ENCODE measurements around the gene PLXDC2.

The PLXDC2 gene

DNA sequence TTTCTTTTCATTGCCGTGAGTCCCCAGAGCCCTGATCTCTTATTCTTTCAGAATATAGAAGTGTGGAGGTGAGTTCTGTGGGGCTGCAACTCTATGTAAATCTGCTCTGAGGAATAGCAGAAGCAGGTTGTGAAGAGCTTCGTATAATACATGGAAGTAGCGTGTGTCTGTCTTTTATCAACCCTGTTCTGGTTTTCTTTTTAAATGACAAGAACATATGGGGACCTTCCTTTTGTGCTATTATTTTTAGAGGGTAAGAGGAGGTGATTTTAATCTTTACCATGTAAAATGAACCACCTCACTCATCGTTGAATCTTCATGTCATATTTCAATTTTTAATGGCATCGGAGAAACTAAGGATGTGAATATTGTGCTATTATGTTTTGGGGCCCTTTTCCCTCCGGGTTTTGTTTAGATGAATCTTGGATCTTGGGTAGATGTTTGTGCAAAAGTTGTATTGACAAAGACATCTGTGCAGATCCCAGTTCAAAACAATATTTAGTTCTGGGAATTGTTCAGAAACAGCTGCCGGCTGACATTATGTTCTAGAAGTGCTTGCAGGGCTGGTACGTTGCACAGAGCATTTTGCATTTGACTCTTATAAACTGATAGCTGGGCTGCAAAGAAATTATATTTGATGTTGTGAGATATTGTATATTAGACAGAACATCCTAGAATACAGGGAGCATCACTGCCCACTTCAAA is 46.7 kb downstream of the PLXDC2 start:
- no peak for DNase-seq

GRCh38 chr10:19865676-19866075 is 49.4 kb downstream of the PLXDC2 start:
- DNase-seq = no peak

- DNase-seq = no peak
Observed at GRCh38 chr10:19869370-19869769, 53.1 kb downstream of the PLXDC2 start.

GRCh38 chr10:19872504-19873271 is 56.5 kb downstream of the PLXDC2 start:
- no peak for DNase-seq

- DNase-seq = no peak
Observed at GRCh38 chr10:19874190-19874589, 58.0 kb downstream of the PLXDC2 start.

DNA sequence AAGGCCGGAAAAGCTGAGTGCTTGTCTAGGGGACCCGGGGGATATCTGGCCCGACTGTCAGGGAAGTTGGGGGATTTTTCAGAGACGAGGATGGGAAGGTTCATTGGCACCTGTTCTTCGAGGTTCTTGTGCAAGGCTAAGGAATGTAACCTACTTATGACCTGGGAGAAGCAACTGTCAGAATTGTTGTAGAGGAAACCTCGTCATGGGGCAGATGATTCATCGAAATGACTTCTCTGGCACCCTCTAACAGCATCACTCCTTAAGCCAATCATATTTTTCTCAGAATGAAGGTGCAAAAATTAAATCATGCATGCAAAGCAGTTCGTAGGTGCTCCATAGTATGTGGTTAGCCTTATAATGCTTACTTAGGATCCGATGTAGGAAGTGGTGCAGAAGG is 58.6 kb downstream of the PLXDC2 start:
- DNase-seq = no peak

GRCh38 chr10:19876570-19876969 is 60.3 kb downstream of the PLXDC2 start:
- no peak for DNase-seq

DNA sequence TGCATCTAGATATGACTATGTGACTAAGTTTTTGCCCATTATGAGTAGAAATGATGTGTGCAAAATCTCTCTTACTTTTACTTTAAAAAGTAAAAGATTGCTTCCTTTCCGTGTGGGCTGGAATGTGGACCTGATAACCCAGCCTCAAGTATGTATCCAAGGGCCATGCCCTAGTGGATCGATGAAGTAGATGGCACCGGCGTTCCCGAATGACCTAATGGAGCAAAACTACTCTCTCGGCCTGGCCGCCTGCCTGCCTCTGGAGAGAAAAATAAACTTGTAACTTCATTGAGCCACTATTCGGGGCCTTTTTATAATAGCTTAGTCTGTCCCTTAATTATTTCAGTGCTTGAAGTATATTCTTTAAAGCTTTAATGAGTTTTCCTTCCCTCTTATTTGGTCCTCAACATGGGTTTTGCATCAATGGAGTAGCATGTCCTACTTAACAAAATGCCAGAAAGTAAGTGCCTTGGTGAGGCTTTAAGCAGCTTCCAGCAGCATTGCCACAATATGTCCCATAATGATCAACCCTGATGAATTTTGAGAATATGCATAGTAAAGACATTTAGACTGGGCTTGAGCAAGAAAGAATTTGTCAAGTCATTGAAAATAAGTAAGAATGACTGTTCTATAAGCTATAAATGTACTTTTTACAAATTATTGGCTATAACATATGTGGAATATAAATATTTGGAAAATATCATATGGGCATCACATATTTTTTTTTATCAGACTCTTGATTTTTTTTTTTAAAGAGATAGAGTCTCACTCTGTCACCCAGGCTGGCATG is 61.4 kb downstream of the PLXDC2 start:
- no peak for DNase-seq

DNA sequence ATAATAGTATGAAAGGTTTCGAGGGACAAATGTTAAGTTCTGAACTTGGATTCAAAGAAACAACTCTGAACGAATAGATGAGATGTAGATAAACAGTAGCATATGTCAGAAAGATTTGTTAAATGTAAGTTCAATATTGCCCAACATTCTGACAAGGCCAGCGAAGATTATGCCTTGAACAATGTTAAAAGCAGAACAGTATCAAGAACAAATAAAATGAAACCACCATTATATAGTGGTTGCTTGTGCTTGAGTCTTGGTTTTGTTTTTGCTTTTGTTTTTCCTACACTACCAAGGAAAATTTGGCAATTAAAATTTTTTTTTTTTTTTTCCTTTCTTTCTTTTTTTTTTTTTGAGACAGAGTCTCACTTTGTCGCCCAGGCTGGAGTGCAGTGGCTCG is 66.4 kb downstream of the PLXDC2 start:
- no peak for DNase-seq

- DNase-seq = no peak
Observed at GRCh38 chr10:19888061-19888660, 71.9 kb downstream of the PLXDC2 start.

DNA sequence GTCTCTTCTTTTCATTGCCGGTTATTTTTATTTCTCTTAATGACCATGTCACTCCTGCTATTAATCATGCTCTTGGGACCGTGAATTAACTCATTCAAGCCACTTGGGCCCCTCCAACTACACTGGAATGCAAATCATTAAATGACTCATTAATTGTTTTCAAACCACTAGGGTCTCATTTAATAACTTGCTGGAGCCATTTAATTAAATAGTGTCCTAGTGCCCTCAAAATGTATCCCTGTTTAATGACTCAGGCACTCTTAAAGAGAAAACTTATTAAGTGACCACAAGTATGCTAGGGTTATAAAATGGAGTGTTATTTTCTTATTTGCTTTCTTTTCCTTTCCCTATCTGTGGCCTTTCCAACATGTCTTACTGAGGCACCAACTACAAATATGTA is 73.0 kb downstream of the PLXDC2 start:
- DNase-seq = no peak

- no peak for DNase-seq
Observed at GRCh38 chr10:19891429-19891828, 75.2 kb downstream of the PLXDC2 start.

DNA sequence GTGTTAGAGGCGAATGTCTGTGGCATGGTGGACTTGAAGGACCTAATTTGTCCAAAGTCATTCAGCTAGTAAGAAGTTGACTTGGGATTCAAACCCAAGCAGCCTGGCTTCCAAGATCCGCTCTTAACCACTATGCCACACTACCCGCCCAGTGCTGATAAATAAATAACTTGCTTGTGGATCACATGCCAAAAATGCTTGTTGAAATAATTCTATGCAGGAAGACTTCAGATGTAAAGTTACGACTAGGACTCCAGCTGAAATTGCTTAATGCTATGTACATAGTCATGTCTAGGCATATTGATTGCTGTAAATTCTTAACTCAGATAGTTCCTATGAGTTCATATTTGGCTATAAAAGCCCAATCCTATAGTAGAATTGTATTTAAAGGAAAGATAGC is 76.0 kb downstream of the PLXDC2 start:
- DNase-seq = no peak

- DNase-seq = no peak
Observed at GRCh38 chr10:19892677-19893076, 76.4 kb downstream of the PLXDC2 start.

DNA sequence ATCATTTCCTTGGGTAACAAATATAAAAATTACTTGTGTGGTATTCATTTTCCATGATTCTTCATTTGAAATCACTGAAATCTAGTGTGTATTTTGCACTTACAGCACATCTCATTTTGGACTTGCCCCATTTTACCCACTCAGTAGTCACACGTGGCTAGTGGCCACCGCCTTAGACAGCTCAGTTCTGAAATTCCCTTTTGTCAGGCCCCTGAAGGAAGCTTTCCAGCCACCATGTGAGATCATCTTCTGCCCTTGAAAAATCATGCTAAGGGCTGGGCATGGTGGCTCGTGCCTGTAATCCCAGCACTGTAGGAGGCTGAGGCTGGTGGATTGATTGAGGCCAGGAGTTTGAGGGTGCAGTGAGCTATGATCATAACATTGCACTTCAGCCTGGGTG is 79.3 kb downstream of the PLXDC2 start:
- no peak for DNase-seq

DNA sequence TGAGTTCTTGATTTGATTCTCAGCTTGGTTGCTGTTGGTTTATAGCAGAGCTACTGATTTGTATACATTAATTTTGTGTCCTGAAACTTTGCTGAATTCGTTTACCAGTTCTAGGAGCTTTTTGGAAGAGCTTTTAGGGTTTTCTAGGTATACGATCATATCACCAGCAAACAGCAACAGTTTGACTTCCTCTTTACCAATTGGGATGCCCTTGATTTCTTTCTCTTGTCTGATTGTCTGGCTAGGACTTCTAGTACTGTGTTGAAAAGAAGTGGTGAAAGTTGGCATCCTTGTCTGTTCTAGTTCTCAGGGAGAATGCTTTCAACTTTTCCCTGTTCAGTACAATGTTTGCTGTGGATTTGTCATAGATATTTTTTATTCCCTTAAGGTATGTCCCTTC is 86.2 kb downstream of the PLXDC2 start:
- no peak for DNase-seq

GRCh38 chr10:19904202-19904661 is 88.0 kb downstream of the PLXDC2 start:
- DNase-seq = no peak

DNA sequence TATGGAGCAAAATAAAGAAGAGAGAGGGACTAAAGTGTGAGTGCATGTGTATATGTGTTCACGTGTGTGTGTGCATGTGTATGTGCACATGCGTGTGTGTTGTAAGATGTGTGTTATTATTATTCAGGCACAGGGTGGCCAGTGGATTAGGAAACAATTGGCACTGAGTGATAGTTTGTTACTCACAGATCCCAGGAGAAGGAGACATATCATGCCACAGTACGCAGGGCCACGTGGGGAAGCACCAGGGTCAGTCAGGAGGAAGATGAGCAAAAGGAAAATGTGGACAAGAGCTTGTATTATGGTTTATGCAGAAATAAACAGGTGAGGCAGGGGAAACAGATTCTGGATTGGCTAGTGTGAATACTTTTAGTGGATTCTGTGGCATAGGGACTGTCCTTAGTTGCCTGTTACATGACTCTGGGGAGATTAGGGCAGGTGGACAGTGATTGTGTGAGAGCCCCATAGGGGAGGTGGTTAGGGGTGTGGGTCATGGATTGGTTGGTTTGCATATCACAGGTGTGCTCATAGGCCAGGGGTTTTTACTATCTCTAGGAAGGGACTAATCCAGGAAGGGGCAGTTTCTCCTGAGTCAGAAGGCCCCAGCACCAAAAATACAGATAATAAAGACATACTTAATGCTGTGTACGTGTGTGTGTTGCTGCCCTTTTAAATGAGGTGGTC is 90.0 kb downstream of the PLXDC2 start:
- no peak for DNase-seq

GRCh38 chr10:19908991-19909696 is 92.9 kb downstream of the PLXDC2 start:
- DNase-seq = no peak

GRCh38 chr10:19911886-19912285 is 95.7 kb downstream of the PLXDC2 start:
- no peak for DNase-seq

DNA sequence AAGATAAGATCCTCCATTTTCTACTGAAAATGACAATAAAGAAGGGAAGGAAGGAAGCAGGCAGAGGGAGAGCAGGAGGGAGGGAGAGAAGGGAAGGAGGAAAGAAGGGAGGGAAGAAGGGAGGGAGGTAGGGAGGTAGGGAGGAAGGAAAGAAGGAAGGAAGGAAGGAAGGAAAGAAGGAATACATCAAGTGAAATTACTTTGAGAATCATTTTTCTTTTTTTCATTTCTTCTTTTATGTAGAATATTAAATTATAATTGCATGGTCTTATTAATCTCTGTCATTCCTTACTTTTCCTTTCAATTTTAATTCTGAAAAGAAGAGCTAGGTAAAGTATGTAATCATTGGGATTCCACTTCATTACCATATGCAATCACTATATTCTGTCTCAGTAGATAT is 97.8 kb downstream of the PLXDC2 start:
- DNase-seq = no peak

DNA sequence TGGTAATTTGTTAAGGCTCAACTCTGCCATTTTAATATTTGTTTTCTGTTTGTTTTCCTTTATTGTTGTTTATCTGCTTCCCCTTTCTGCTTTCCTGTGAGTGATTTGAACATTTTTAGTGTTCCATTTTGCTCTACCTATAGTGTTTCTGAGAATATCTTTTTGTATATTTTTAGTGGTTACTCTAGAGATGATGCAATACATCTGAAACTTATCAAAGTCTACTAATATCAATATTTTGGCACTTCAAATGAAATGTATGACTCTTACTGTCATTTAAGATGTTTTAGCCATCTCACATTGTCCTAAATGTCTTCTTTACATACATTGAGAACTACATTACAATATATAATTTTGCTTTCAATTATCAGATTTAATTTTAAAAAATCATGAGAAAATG is 98.9 kb downstream of the PLXDC2 start:
- no peak for DNase-seq

Data from NCI-H2107 (cell line).